Fibroblast of the aortic adventitia (primary cell): Measurements from ENCODE around the gene TIMP3. TPM values are rescaled to one million over a fixed set of nuclear protein-coding genes. Genes with fewer than 3 reads are reported as not detected.

ENCODE experiments used
- DNase-seq: peaks from one replicate; pipeline ENCODE4 v3.0.0-alpha.2; 2010; ENCODE audit warnings: low read depth
- H3K4me3 ChIP-seq: 2 replicates; pipeline ENCODE4 v1.5.1; 2011; ENCODE audit warnings: low read depth, mild to moderate bottlenecking, control low read depth, low read length, moderate library complexity
- CTCF ChIP-seq: IDR thresholded peaks from 2 replicates; pipeline ENCODE4 v1.5.1; 2011; ENCODE audit warnings: mild to moderate bottlenecking, low read length, control low read depth, inconsistent platforms; ENCODE audit not compliant: insufficient read depth
- total RNA-seq: library from RNA; depleted of rRNA; stranded (reverse); fragments of >200 nt; gene quantifications from 2 replicates; pipeline ENCODE4 v1.2.3, GENCODE V29; 2012; ENCODE audit warnings: low replicate concordance

The TIMP3 gene
- total RNA-seq, 1 donor = 329 TPM

GRCh38 chr22:32828561-32828960 is 27.1 kb downstream of the TIMP3 start:
- no peak overlapping the region for H3K4me3 ChIP-seq
- TF ChIP-seq CTCF = no peak
- no peak for DNase-seq

DNA sequence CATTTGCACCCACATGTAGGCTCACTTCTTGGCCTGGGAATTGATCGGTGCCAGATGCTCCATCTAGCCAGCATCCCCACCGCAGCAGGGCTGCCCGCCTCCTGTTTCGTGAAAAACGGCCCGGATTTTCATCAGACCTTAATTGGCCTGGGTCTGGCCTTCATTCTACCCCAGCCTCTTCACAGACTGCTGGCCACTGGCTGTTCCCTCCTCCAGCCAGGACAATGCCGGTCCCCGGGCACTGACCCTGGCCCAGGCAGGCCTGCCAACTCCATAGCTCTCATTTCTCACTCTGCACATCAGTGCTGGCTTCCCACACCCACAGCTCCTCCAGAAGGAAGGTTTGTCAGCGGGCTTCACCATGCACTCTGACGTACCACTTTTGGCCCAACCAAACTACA is 27.9 kb downstream of the TIMP3 start:
- H3K4me3 ChIP-seq = no peak overlapping the region
- TF ChIP-seq CTCF = no peak
- DNase-seq = no peak

- TF ChIP-seq CTCF = no peak
- H3K4me3 ChIP-seq = no peak overlapping the region
- DNase-seq = no peak
These were observed 29.0 kb downstream of the TIMP3 start for GRCh38 chr22:32830473-32830872.

DNA sequence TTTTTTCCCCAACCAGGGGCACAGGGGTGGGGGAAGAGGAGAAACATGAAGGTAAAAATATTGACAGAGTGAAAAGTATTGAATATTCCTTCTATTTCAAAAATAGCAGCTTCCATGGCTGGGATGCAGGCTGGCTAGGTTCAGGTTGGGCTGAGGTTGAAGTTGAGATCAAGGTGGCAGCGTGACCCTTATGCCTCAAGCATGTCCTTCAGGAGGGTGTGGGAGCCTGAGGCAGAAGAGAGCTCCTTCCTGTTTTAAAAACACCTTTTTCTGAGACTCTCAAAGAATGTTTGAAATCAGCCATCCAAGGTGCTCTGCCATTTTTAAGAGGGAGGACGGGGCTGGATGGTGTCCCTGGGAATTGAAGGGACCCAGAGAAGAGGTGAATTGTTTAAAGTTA is 29.5 kb downstream of the TIMP3 start:
- DNase-seq = no peak
- no peak overlapping the region for H3K4me3 ChIP-seq
- TF ChIP-seq CTCF = no peak

DNA sequence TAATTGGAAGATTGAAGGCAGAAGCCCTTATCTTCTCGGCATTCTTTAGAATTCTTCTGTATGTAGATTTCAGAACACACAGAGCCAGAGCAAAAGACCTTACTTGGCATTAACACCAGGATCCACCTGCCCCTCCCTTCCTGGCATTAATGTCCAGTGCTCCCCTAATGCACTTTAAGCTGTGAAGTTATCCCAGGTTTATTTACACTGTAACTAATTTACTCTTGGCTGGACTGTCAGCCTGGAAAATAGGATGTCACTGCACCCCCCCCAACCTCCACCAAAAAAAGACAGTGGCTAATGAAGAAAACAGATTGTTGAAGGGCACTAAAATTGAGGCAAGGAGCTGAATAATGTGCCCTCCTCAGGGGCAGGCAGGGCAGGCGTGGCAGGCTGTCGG is 30.1 kb downstream of the TIMP3 start:
- H3K4me3 ChIP-seq = no peak overlapping the region
- DNase-seq = no peak
- TF ChIP-seq CTCF = no peak

GRCh38 chr22:32832174-32832573 is 30.7 kb downstream of the TIMP3 start:
- DNase-seq = no peak
- no peak overlapping the region for H3K4me3 ChIP-seq
- no peak for TF ChIP-seq CTCF
